ENCODE results near the gene CAMK1D. TPM values are rescaled to one million over a fixed set of nuclear protein-coding genes. Genes with fewer than 3 reads are reported as not detected.

CAMK1D gene
- total RNA-seq, 2 donors from 2014 or later = 4.8 to 14.5 TPM

GRCh38 chr10:12769323-12770044, 420.1 kb downstream of the CAMK1D start:
- Histone ChIP-seq H3K27me3 (replicated peaks; ENCODE audit: insufficient read depth) (no peaks in the 10 kb centered on the region), H3K9me3 (no peaks in the 10 kb centered on the region), H3K4me3 (no peak overlapping the region), H3K4me1 (replicated peaks) (no peaks in the 10 kb centered on the region), H3K36me3 (no peaks in the 10 kb centered on the region), H3K27ac (no peak overlapping the region)
- intact Hi-C loops (cut with DNase I) = no loop called here
- no peak for DNase-seq (ENCODE audit: low spot score)
- 87% methylated on average over 14 of the region's 14 CpGs for WGBS
- no peak for TF ChIP-seq CTCF (IDR thresholded peaks at IDR 0.05)
- TF ChIP-seq POLR2A (IDR thresholded peaks at IDR 0.05) = no peak
- no peak for TF ChIP-seq POLR2AphosphoS5 (IDR thresholded peaks at IDR 0.05)

GRCh38 chr10:12771981-12772760, 422.8 kb downstream of the CAMK1D start:
- H3K36me3 ChIP-seq = no peaks in the 10 kb centered on the region
- H3K9me3 ChIP-seq = no peaks in the 10 kb centered on the region
- DNase-seq (ENCODE audit: low spot score) = no peak
- no peak for TF ChIP-seq POLR2AphosphoS5 (IDR thresholded peaks at IDR 0.05)
- no peak for TF ChIP-seq POLR2A (IDR thresholded peaks at IDR 0.05)
- no peak for TF ChIP-seq CTCF (IDR thresholded peaks at IDR 0.05)
- no peak overlapping the region for H3K27ac ChIP-seq
- 82% methylated on average over 19 of the region's 19 CpGs for whole genome bisulfite sequencing
- H3K4me1 ChIP-seq (replicated peaks) = no peaks in the 10 kb centered on the region
- no peak overlapping the region for H3K4me3 ChIP-seq
- no peaks in the 10 kb centered on the region for H3K27me3 ChIP-seq (replicated peaks; ENCODE audit: insufficient read depth)
- intact Hi-C loops (cut with DNase I) = no loop called here

- no peak for DNase-seq (ENCODE audit: low spot score)
- no peaks in the 10 kb centered on the region for H3K4me1 ChIP-seq (replicated peaks)
- no peaks in the 10 kb centered on the region for H3K9me3 ChIP-seq
- TF ChIP-seq CTCF (IDR thresholded peaks at IDR 0.05) = no peak
- TF ChIP-seq POLR2A (IDR thresholded peaks at IDR 0.05) = no peak
- no peak for TF ChIP-seq POLR2AphosphoS5 (IDR thresholded peaks at IDR 0.05)
- 88% methylated on average over 8 of the region's 8 CpGs for WGBS
- H3K27me3 ChIP-seq (replicated peaks; ENCODE audit: insufficient read depth) = no peaks in the 10 kb centered on the region
- H3K36me3 ChIP-seq = no peaks in the 10 kb centered on the region
- intact Hi-C loops (cut with DNase I) = no loop called here
- H3K27ac ChIP-seq = no peak overlapping the region
- H3K4me3 ChIP-seq = no peak overlapping the region
Measured at GRCh38 chr10:12772797-12773587, 423.6 kb downstream of the CAMK1D start.

GRCh38 chr10:12774204-12774894, 425.0 kb downstream of the CAMK1D start:
- DNase-seq (ENCODE audit: low spot score) = no peak
- 74% methylated on average over 16 of the region's 16 CpGs for WGBS

More at GRCh38 chr10:12774204-12774894, 425.0 kb downstream of the CAMK1D start:
- no peaks in the 10 kb centered on the region for H3K4me1 ChIP-seq (replicated peaks)
- H3K27ac ChIP-seq = no peak overlapping the region
- H3K9me3 ChIP-seq = no peaks in the 10 kb centered on the region
- no peaks in the 10 kb centered on the region for H3K36me3 ChIP-seq
- no peak overlapping the region for H3K4me3 ChIP-seq
- TF ChIP-seq POLR2AphosphoS5 (IDR thresholded peaks at IDR 0.05) (no peak), CTCF (IDR thresholded peaks at IDR 0.05) (no peak), POLR2A (IDR thresholded peaks at IDR 0.05) (no peak)
- intact Hi-C loops (cut with DNase I) = no loop called here
- no peaks in the 10 kb centered on the region for H3K27me3 ChIP-seq (replicated peaks; ENCODE audit: insufficient read depth)
